HG03354 (cell line): ENCODE measurements around the gene TRIM4.

ENCODE experiments used
- ATAC-seq: cut with Tn5 transposase; IDR thresholded peaks from one replicate; pipeline ENCODE4 v1.9.1; 2021; ENCODE audit warnings: mild to moderate bottlenecking; ENCODE audit not compliant: unreplicated experiment, poor library complexity, severe bottlenecking

Gene TRIM4

DNA sequence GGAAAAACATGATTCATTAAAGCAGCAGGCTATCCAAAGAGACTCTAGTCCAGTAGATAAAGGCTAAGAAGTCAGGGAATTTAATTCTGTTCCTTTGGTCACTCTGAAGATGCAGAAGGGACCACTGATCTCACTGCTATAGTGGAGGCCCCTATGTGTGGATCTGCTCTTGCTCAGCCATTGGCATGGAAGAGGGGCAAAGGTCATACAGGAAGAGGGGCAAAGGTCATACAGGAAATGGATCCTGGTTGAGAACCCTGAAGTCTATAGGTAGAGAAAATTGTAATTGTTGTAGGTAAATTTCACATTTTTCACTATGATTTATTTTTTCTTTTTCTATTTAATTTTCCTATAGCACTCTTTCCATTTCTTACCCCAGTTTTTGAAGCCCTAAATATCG lies 64.1 kb downstream of the TRIM4 start:
- ATAC-seq, result no peak

- no peak for ATAC-seq
Measured at GRCh38 chr7:99848420-99849216, 70.7 kb downstream of the TRIM4 start.

DNA sequence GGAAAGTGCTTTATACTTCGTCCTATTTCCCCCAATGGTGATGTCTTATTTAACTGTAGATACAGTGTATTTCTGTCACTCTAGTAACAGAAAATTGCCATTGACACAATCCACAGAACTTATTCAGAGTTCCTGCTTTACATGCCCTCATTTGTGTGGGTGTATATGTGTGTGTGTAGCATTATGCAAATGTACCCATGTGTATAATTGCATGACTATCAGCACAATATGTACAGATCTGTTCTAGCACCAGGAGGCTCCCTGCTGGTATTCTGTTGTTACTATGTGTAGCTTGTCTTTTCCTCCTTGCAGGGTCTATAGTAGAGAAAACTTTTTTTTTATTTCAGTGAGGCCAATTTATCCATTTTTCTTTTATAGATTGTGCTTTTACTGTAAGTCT lies 75.0 kb downstream of the TRIM4 start:
- ATAC-seq, result no peak

DNA sequence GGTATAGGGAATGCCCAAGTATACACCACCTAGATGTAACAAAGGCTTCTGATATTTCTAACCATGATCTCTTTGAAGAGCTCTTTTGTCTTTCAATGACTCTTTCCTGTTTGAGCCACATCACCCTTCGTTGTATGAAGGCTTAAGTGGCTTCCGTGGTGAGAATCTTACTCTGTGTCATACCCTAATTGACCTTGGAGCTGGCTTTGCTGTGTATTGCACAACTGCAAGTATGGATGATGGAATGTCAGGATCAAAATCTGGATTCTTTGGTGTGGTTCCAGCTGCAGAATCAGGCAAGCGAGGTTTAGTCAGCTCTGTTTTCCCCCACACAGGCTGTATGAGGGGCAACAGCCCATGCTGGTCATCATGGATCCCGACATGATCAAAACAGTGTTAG lies 75.5 kb downstream of the TRIM4 start:
- no peak for ATAC-seq

GRCh38 chr7:99842926-99843325 lies 76.4 kb downstream of the TRIM4 start:
- ATAC-seq, result no peak
